Measurements from ENCODE around the gene ZCCHC14. TPM values are rescaled to one million over a fixed set of nuclear protein-coding genes. Genes with fewer than 3 reads are reported as not detected.

Gene ZCCHC14
- total and polyA plus RNA-seq, 5 experiments from 2014 or later, result 0.37 to 33.8 (median 0.85) TPM

DNA sequence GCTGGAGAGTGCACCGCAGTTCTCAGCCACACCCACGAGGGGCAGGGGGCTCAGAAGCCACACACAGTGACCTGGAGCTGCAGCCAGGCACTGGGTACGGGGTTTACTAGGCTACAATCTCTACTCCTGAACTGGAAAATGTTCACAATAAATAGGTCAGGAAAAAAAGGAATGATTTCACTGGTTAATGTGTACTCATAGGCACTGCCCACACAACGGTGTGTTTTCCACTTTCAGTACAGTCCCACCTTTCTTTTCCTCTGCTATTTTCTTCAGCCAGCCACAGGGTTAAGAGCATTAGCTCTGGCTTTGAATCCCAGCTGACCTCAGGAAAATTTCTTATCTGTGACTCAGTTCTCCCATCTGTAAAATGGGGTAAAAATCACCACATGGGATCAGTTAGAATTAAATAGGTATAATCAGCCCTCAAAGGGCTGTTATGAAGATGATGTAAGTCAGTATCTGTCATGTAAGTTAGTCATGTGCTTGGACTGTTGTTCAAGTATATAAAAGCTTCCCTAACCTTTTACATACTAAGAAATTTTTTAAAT is 35.7 kb downstream of the ZCCHC14 start:
- Mint-ChIP-seq H3K4me3 (no peak overlapping the region), H3K4me1 (peaks cover 8 to 14% (median 11%) of the 10 kb centered on the region in 4 donors), H3K9me3 (no peaks in the 10 kb centered on the region), H3K27me3 (no peaks in the 10 kb centered on the region), H3K36me3 (peaks cover 0 to 79% (median 19%) of the 10 kb centered on the region in 3 donors), H3K27ac (peak overlapping the region in 3 of 10 donors; percentile 36 to 76 (median 56))
- DNase-seq (no peak), ATAC-seq (no peak)
- POLR2A ChIA-PET, result no interaction called here

- no peak for DNase-seq
- Mint-ChIP-seq H3K4me1 (peaks cover 4 to 16% (median 10%) of the 10 kb centered on the region in 4 donors), H3K27me3 (no peaks in the 10 kb centered on the region), H3K36me3 (peaks cover 0 to 86% (median 16%) of the 10 kb centered on the region in 3 donors), H3K27ac (no peak overlapping the region), H3K9me3 (no peaks in the 10 kb centered on the region), H3K4me3 (no peak overlapping the region)
- POLR2A ChIA-PET, result no interaction called here
- no peak for ATAC-seq
Measured at GRCh38 chr16:87454391-87454790, 38.4 kb downstream of the ZCCHC14 start.

GRCh38 chr16:87453326-87453725 is 39.5 kb downstream of the ZCCHC14 start:
- POLR2A ChIA-PET, result no interaction called here

GRCh38 chr16:87451563-87452210 is 41.1 kb downstream of the ZCCHC14 start:
- DNase-seq (no peak), ATAC-seq (no peak)
- no peaks in the 10 kb centered on the region for H3K9me3 Mint-ChIP-seq
- H3K4me1 Mint-ChIP-seq, result peaks cover 0 to 22% (median 13%) of the 10 kb centered on the region in 4 donors
- peak overlapping the region in 2 of 10 donors; percentile 34 to 41 for H3K27ac Mint-ChIP-seq
- POLR2A ChIA-PET, result no interaction called here
- no peak overlapping the region for H3K4me3 Mint-ChIP-seq
- H3K27me3 Mint-ChIP-seq, result no peaks in the 10 kb centered on the region
- H3K36me3 Mint-ChIP-seq, result peaks cover 11 to 86% (median 21%) of the 10 kb centered on the region in 3 donors

More at GRCh38 chr16:87453326-87453725, 39.5 kb downstream of the ZCCHC14 start:
- DNase-seq (no peak), ATAC-seq (no peak)
- H3K4me3 Mint-ChIP-seq, result no peak overlapping the region
- H3K27me3 Mint-ChIP-seq, result no peaks in the 10 kb centered on the region
- peak overlapping the region in 1 of 10 donors; percentile 34 for H3K27ac Mint-ChIP-seq
- peaks cover 4 to 86% (median 16%) of the 10 kb centered on the region in 3 donors for H3K36me3 Mint-ChIP-seq
- peaks cover 8 to 21% (median 12%) of the 10 kb centered on the region in 4 donors for H3K4me1 Mint-ChIP-seq
- H3K9me3 Mint-ChIP-seq, result no peaks in the 10 kb centered on the region

- peaks cover 17 to 91% (median 28%) of the 10 kb centered on the region in 3 donors for H3K36me3 Mint-ChIP-seq
- no peaks in the 10 kb centered on the region for H3K9me3 Mint-ChIP-seq
- H3K4me3 Mint-ChIP-seq, result peak overlapping the region in 1 of 10 donors; percentile 4
- peak overlapping the region in 2 of 10 donors; percentile 70 to 75 for H3K27ac Mint-ChIP-seq
- DNase-seq, result no peak
- no peaks in the 10 kb centered on the region for H3K27me3 Mint-ChIP-seq
- no peak for ATAC-seq
- POLR2A ChIA-PET, result no interaction called here
- peaks cover 0 to 20% (median 13%) of the 10 kb centered on the region in 4 donors for H3K4me1 Mint-ChIP-seq
Measured at GRCh38 chr16:87448866-87449265, 44.0 kb downstream of the ZCCHC14 start.

- Mint-ChIP-seq H3K4me1 (peaks cover 0 to 12% (median 8%) of the 10 kb centered on the region in 4 donors), H3K27ac (no peak overlapping the region), H3K36me3 (peaks cover 17 to 90% (median 27%) of the 10 kb centered on the region in 3 donors), H3K27me3 (no peaks in the 10 kb centered on the region), H3K9me3 (no peaks in the 10 kb centered on the region), H3K4me3 (no peak overlapping the region)
- ATAC-seq (no peak), DNase-seq (no peak)
- POLR2A ChIA-PET, result no interaction called here
Measured at GRCh38 chr16:87447323-87447722, 45.5 kb downstream of the ZCCHC14 start.

- no peak overlapping the region for H3K27ac Mint-ChIP-seq
- peaks cover 17 to 90% (median 26%) of the 10 kb centered on the region in 3 donors for H3K36me3 Mint-ChIP-seq
- no peaks in the 10 kb centered on the region for H3K27me3 Mint-ChIP-seq
- POLR2A ChIA-PET, result interaction anchor here (0.7 kb wide), 1 partner anchor 22 kb away, joined by 4 read pairs; no protein-coding TSS in a partner anchor
- DNase-seq (no peak), ATAC-seq (no peak)
- no peaks in the 10 kb centered on the region for H3K9me3 Mint-ChIP-seq
- no peak overlapping the region for H3K4me3 Mint-ChIP-seq
- H3K4me1 Mint-ChIP-seq, result peaks cover 0 to 6% (median 5%) of the 10 kb centered on the region in 4 donors
Measured at GRCh38 chr16:87446479-87446878, 46.3 kb downstream of the ZCCHC14 start.

GRCh38 chr16:87445486-87445885 is 47.3 kb downstream of the ZCCHC14 start:
- H3K4me3 Mint-ChIP-seq, result no peak overlapping the region
- no peak for DNase-seq
- H3K27ac Mint-ChIP-seq, result no peak overlapping the region
- POLR2A ChIA-PET, result no interaction called here
- H3K9me3 Mint-ChIP-seq, result no peaks in the 10 kb centered on the region
- ATAC-seq, result no peak
- H3K4me1 Mint-ChIP-seq, result peaks cover 0 to 6% (median 5%) of the 10 kb centered on the region in 4 donors
- peaks cover 17 to 91% (median 25%) of the 10 kb centered on the region in 3 donors for H3K36me3 Mint-ChIP-seq
- no peaks in the 10 kb centered on the region for H3K27me3 Mint-ChIP-seq

DNA sequence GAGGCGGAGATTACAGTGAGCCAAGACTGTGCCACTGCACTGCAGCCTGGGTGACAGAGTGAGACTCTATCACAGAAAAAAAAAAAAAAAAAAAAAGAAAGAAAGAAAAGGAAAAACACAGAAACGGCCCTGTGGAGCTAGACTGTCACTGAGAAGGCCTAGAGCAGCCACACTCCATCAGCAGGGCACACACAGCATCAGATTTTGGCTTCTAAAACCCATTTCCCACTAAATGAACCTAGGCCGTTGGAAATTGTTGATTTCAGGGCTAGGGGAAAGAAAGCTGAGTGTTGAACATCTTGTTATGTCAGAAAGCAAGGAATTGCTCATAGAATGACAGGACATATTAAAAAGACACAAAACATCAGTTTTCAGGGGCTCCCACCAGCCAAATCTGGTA is 48.9 kb downstream of the ZCCHC14 start:
- DNase-seq (no peak), ATAC-seq (no peak)
- Mint-ChIP-seq H3K4me3 (no peak overlapping the region), H3K27ac (no peak overlapping the region), H3K4me1 (peaks cover 0 to 8% (median 2%) of the 10 kb centered on the region in 4 donors), H3K9me3 (no peaks in the 10 kb centered on the region), H3K36me3 (peaks cover 17 to 83% (median 25%) of the 10 kb centered on the region in 3 donors), H3K27me3 (no peaks in the 10 kb centered on the region)
- POLR2A ChIA-PET, result interaction anchor here (0.6 kb wide), 1 partner anchor 12 kb away, joined by 6 read pairs; no protein-coding TSS in a partner anchor

- H3K27me3 Mint-ChIP-seq, result no peaks in the 10 kb centered on the region
- no peaks in the 10 kb centered on the region for H3K9me3 Mint-ChIP-seq
- POLR2A ChIA-PET, result no interaction called here
- peaks cover 10 to 74% (median 21%) of the 10 kb centered on the region in 3 donors for H3K36me3 Mint-ChIP-seq
- H3K27ac Mint-ChIP-seq, result peak overlapping the region in 1 of 10 donors; percentile 0
- no peak for DNase-seq
- no peak for ATAC-seq
- H3K4me3 Mint-ChIP-seq, result no peak overlapping the region
- H3K4me1 Mint-ChIP-seq, result peaks cover 0 to 7% (median 0%) of the 10 kb centered on the region in 4 donors
Measured at GRCh38 chr16:87443016-87443415, 49.8 kb downstream of the ZCCHC14 start.

- peaks cover 10 to 70% (median 21%) of the 10 kb centered on the region in 3 donors for H3K36me3 Mint-ChIP-seq
- DNase-seq (no peak), ATAC-seq (no peak)
- POLR2A ChIA-PET, result no interaction called here
- no peak overlapping the region for H3K4me3 Mint-ChIP-seq
- peak overlapping the region in 3 of 10 donors; percentile 0 to 40 (median 19) for H3K27ac Mint-ChIP-seq
- no peaks in the 10 kb centered on the region for H3K27me3 Mint-ChIP-seq
- H3K9me3 Mint-ChIP-seq, result no peaks in the 10 kb centered on the region
- peaks cover 0 to 10% (median under 1%) of the 10 kb centered on the region in 4 donors for H3K4me1 Mint-ChIP-seq
Measured at GRCh38 chr16:87442581-87442966, 50.2 kb downstream of the ZCCHC14 start.

DNA sequence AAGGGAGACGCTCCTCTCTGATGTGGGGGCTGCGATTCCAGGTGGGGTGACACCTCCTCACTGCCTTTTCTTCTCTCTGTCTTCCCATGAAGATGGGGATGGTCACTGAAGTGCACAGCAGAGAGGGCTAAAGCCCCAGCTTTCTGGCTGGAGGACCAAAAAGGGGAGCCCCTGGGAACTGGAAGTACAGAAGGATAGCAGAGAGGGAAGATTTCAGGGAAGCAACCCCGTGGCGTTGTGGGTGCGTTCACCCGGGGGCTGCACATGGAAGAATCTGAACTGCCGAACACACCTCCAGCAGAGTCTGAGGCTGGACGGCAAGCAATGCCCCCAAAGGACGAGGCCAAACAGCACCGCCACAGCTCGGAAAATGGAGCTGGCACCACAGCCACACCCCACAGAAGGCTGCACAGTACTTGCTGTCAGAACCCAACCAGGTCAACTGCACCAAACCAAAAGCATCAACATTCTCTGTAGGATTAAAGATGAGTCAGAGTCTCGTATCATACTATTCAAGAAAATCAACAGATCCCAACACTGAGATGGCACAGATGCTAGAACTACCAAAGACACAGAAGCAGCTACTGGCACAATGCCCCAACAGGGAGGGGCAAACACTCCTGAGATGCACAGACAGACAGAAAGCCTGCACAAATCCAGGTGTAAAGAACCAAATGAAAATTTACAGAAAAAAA is 50.8 kb downstream of the ZCCHC14 start:
- H3K4me3 Mint-ChIP-seq, result no peak overlapping the region
- ATAC-seq, result no peak
- peaks cover 9 to 64% (median 20%) of the 10 kb centered on the region in 3 donors for H3K36me3 Mint-ChIP-seq
- H3K27ac Mint-ChIP-seq, result no peak overlapping the region
- peaks cover under 1 to 11% (median 2%) of the 10 kb centered on the region in 4 donors for H3K4me1 Mint-ChIP-seq
- DNase-seq, result no peak
- H3K27me3 Mint-ChIP-seq, result no peaks in the 10 kb centered on the region
- POLR2A ChIA-PET, result no interaction called here
- H3K9me3 Mint-ChIP-seq, result no peaks in the 10 kb centered on the region

DNA sequence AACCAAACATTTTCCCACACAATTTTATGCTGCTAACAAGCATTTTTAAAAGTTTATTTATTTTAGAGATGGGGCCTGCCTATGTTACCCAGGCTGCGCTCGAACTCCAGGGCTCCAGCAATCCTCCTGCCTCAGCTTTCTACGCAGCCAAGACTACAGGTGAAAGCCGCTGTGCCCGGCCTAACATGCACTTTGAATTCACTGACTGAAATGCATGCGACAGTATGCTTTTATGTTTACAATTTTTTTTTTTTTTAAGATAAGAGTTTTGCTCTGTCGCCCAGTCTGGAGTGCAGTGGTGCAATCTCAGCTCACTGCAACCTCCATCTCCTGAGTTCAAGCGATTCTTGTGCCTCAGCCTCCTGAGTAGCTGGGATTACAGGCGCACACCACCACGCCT is 52.9 kb downstream of the ZCCHC14 start:
- no peaks in the 10 kb centered on the region for H3K27me3 Mint-ChIP-seq

More for the DNA sequence above, 52.9 kb downstream of the ZCCHC14 start:
- Mint-ChIP-seq H3K9me3 (no peaks in the 10 kb centered on the region), H3K4me3 (no peak overlapping the region), H3K27ac (no peak overlapping the region), H3K4me1 (peaks cover 8 to 31% (median 23%) of the 10 kb centered on the region in 4 donors), H3K36me3 (peaks cover 6 to 47% (median 8%) of the 10 kb centered on the region in 3 donors)
- ATAC-seq (no peak), DNase-seq (no peak)
- POLR2A ChIA-PET, result no interaction called here
